PC-3 (cell line): ENCODE data around the gene WNT7B. TPM values are rescaled to one million over a fixed set of nuclear protein-coding genes. Genes with fewer than 3 reads are reported as not detected.

ENCODE experiments used
- ATAC-seq: fragments of 200-7000 bp; cut with Tn5 transposase; 2 replicates; pipeline ENCODE4 v1.9.1; 2020; ENCODE audit warnings: mild to moderate bottlenecking, moderate library complexity
- BruUV-seq: library from RNA; stranded (reverse); fragments of 400-500 nt; replicated peaks from 2 replicates; lab custom pipeline; 2021; lab: Mats Ljungman, UMichigan
- CTCF ChIA-PET: fragments of 300-600 bp; sonication (Branson Sonifier 250); formaldehyde crosslinking; loops from one replicate; lab custom pipeline; 2022; ENCODE audit warnings: antibody characterized with exemption; lab: Charles Lee
- POLR2A ChIA-PET: fragments of 300-600 bp; sonication (Branson Sonifier 250); formaldehyde crosslinking; loops from one replicate; lab custom pipeline; 2022; ENCODE audit warnings: antibody characterized with exemption; ENCODE audit not compliant: unreplicated experiment; lab: Charles Lee
- DNase-seq: peaks from one replicate; pipeline ENCODE4 v3.0.0-alpha.2; 2015
- H2AFZ ChIP-seq: fragments of 300-600 bp; sonication (generic); 2 replicates; pipeline ENCODE4 v1.6.0; 2016; ENCODE audit warnings: antibody characterized with exemption, low read length
- H3F3A ChIP-seq: fragments of 300-600 bp; sonication (generic); one replicate; pipeline ENCODE4 v1.6.0; 2017; ENCODE audit warnings: antibody characterized with exemption, low read length, control low read depth, mild to moderate bottlenecking; ENCODE audit not compliant: unreplicated experiment
- H3K27ac ChIP-seq: fragments of 300-600 bp; sonication (generic); 2 replicates; pipeline ENCODE4 v1.5.1; 2016; ENCODE audit warnings: mild to moderate bottlenecking, low read length
- H3K27me3 ChIP-seq: fragments of 300-600 bp; sonication (generic); 2 replicates; pipeline ENCODE4 v1.6.1; 2016; ENCODE audit warnings: low read length, mixed read lengths
- H3K36me3 ChIP-seq: fragments of 300-600 bp; sonication (generic); 2 replicates; pipeline ENCODE4 v1.6.1; 2016; ENCODE audit warnings: low read depth, mixed run types, low read length, mixed read lengths
- H3K4me1 ChIP-seq: fragments of 300-600 bp; sonication (generic); 2 replicates; pipeline ENCODE4 v1.5.1; 2016; ENCODE audit warnings: low read length; ENCODE audit not compliant: insufficient read depth
- H3K4me2 ChIP-seq: fragments of 300-600 bp; sonication (generic); 2 replicates; pipeline ENCODE4 v1.6.0; 2016; ENCODE audit warnings: low read length
- H3K4me3 ChIP-seq: fragments of 300-600 bp; sonication (generic); 2 replicates; pipeline ENCODE4 v1.5.1; 2016; ENCODE audit warnings: mild to moderate bottlenecking, low read length, mixed read lengths
- H3K79me2 ChIP-seq: fragments of 300-600 bp; sonication (generic); 2 replicates; pipeline ENCODE4 v1.6.1; 2017; ENCODE audit warnings: low read length, mixed read lengths
- H3K9ac ChIP-seq: fragments of 300-600 bp; sonication (generic); 2 replicates; pipeline ENCODE4 v1.6.0; 2016; ENCODE audit warnings: mild to moderate bottlenecking, low read length
- H3K9me2 ChIP-seq: fragments of 300-600 bp; sonication (generic); replicated peaks from 2 replicates; pipeline ENCODE4 v1.6.1; 2016; ENCODE audit warnings: mixed run types, low read length, mixed read lengths
- H3K9me3 ChIP-seq: fragments of 300-600 bp; sonication (generic); 2 replicates; pipeline ENCODE4 v1.6.1; 2016; ENCODE audit warnings: low read length, mixed read lengths
- H4K20me1 ChIP-seq: fragments of 300-600 bp; sonication (generic); 2 replicates; pipeline ENCODE4 v1.6.1; 2016; ENCODE audit warnings: low read length, mixed read lengths
- CTCF ChIP-seq: fragments of 300-600 bp; sonication (generic); conservative IDR thresholded peaks from 2 replicates; pipeline ENCODE4 v1.5.1; 2017; ENCODE audit warnings: antibody characterized with exemption, low read depth, mild to moderate bottlenecking, low read length
- EZH2 ChIP-seq: fragments of 300-600 bp; sonication (generic); IDR thresholded peaks from one replicate; pipeline ENCODE4 v1.6.1; 2017; ENCODE audit warnings: antibody characterized with exemption, mild to moderate bottlenecking, low read length; ENCODE audit not compliant: unreplicated experiment
- EZH2phosphoT487 ChIP-seq: fragments of 300-600 bp; sonication (generic); IDR thresholded peaks from 2 replicates; pipeline ENCODE4 v1.6.1; 2018; ENCODE audit warnings: mild to moderate bottlenecking, antibody characterized with exemption, low read length, borderline replicate concordance
- intact Hi-C: fragments of 100-400 bp; cut with micrococcal nuclease; formaldehyde crosslinking; loops from 2 replicates; pipeline ENCODE4 v1.9.0; 2023
- total RNA-seq: library from RNA; depleted of rRNA; stranded (reverse); fragments of >200 nt; gene quantifications from 2 replicates; pipeline ENCODE4 v1.2.3, GENCODE V29; 2014

WNT7B gene
- total RNA-seq, 1 experiment from 2014 or later = 42.0 TPM

GRCh38 chr22:45969801-45970470 is 7.0 kb downstream of the WNT7B start:
- peak overlapping the region; percentile 61 for H3K4me2 ChIP-seq
- no peaks in the 10 kb centered on the region for H3K27me3 ChIP-seq
- H4K20me1 ChIP-seq = peaks cover 52% of the 10 kb centered on the region
- BruUV-seq = no TSS peak
- H3K27ac ChIP-seq = peak overlapping the region; percentile 73
- no peaks in the 10 kb centered on the region for H3F3A ChIP-seq
- no peak for ATAC-seq
- peaks cover 88% of the 10 kb centered on the region for H3K79me2 ChIP-seq
- no peaks in the 10 kb centered on the region for H3K9me3 ChIP-seq
- H3K36me3 ChIP-seq = no peaks in the 10 kb centered on the region; the same call in 1 of the 2 replicates
- ChIA-PET POLR2A (interaction anchor here (0.6 kb wide), 1 partner anchor 32 kb away, joined by 3 read pairs; no protein-coding TSS in a partner anchor), CTCF (no interaction called here)
- TF ChIP-seq EZH2 = no peak
- no peak for TF ChIP-seq EZH2phosphoT487
- TF ChIP-seq CTCF = no peak
- no peaks in the 10 kb centered on the region for H3K9me2 ChIP-seq
- intact Hi-C loops = loop anchor here (2.0 to 5.0 kb wide), 2 partner anchors 33 to 57 kb away; no protein-coding TSS in a partner anchor
- H3K4me3 ChIP-seq = peak overlapping the region; percentile 18; the same call in 1 of the 2 replicates
- H2AFZ ChIP-seq = no peak overlapping the region
- peak overlapping the region; percentile 27; the same call in 1 of the 2 replicates for H3K9ac ChIP-seq
- peaks cover 41% of the 10 kb centered on the region for H3K4me1 ChIP-seq
- DNase-seq = no peak

GRCh38 chr22:45969414-45969799 is 7.6 kb downstream of the WNT7B start:
- peak overlapping the region; percentile 73 for H3K27ac ChIP-seq
- peak overlapping the region; percentile 27; the same call in 1 of the 2 replicates for H3K9ac ChIP-seq
- intact Hi-C loops = loop anchor here (2.0 kb wide), 1 partner anchor 57 kb away; no protein-coding TSS in a partner anchor
- DNase-seq (peak; percentile 58), ATAC-seq (peak; percentile 58; the same call in 1 of the 2 replicates)
- H3K27me3 ChIP-seq = no peaks in the 10 kb centered on the region
- H3K9me2 ChIP-seq = no peaks in the 10 kb centered on the region
- peaks cover 36% of the 10 kb centered on the region for H3K4me1 ChIP-seq
- H3K36me3 ChIP-seq = no peaks in the 10 kb centered on the region; the same call in 1 of the 2 replicates
- no TSS peak for BruUV-seq
- POLR2A ChIA-PET = interaction anchor here (0.6 kb wide), 1 partner anchor 32 kb away, joined by 3 read pairs; no protein-coding TSS in a partner anchor
- no peaks in the 10 kb centered on the region for H3K9me3 ChIP-seq
- H2AFZ ChIP-seq = no peak overlapping the region
- peak overlapping the region; percentile 18; the same call in 1 of the 2 replicates for H3K4me3 ChIP-seq
- TF ChIP-seq EZH2phosphoT487 (no peak), CTCF (no peak), EZH2 (no peak)
- CTCF ChIA-PET = no interaction called here
- H4K20me1 ChIP-seq = peaks cover 51% of the 10 kb centered on the region
- no peaks in the 10 kb centered on the region for H3F3A ChIP-seq
- H3K4me2 ChIP-seq = peak overlapping the region; percentile 61
- H3K79me2 ChIP-seq = peaks cover 88% of the 10 kb centered on the region
